ENCODE measurements around the gene MACROD2. TPM values are rescaled to one million over a fixed set of nuclear protein-coding genes. Genes with fewer than 3 reads are reported as not detected.

The MACROD2 gene
- polyA plus RNA-seq, 1 donor (not counting 4 experiments of a cell fraction or from before 2014, with no cell fraction given), result 0.71 TPM

GRCh38 chr20:16035576-16035975, 2040.3 kb downstream of the MACROD2 start:
- no peaks in the 10 kb centered on the region for H3K36me3 ChIP-seq (ENCODE audit: control insufficient read depth in 2 of 2, extremely low read depth in 1 of 2, insufficient read depth in 2 of 2, low read length in 2 of 2)
- H3K27ac ChIP-seq (ENCODE audit: control insufficient read depth, insufficient read depth, low read length), result no peak overlapping the region
- H3K27me3 ChIP-seq (ENCODE audit: control insufficient read depth, extremely low read depth, insufficient read depth, low read length), result no peaks in the 10 kb centered on the region
- no peaks in the 10 kb centered on the region for H3K9me3 ChIP-seq (ENCODE audit: control insufficient read depth, low read depth, low read length)
- DNase-seq (ENCODE audit: low read depth, low spot score) (no peak), FAIRE-seq (no peak)
- dilution Hi-C loops (cut with MboI; ENCODE audit: extremely low pct_ligation_motif_present, low sequenced_read_pairs), result no loop called here
- no peaks in the 10 kb centered on the region for H3K9me1 ChIP-seq (ENCODE audit: control insufficient read depth, extremely low read depth, insufficient read depth, low read length)
- no peak overlapping the region for H3K4me3 ChIP-seq (ENCODE audit: control insufficient read depth in 2 of 3, extremely low read depth in 1 of 3, insufficient read depth in 2 of 3, low read depth in 1 of 3, low read length in 3 of 3)
- no peak overlapping the region for H3K4me2 ChIP-seq (ENCODE audit: control insufficient read depth, extremely low read depth, insufficient read depth, low read depth, low read length)
- H2AFZ ChIP-seq (ENCODE audit: control insufficient read depth, low read length), result no peak overlapping the region
- H4K20me1 ChIP-seq (ENCODE audit: control insufficient read depth, extremely low read depth, insufficient read depth, low read length), result no peaks in the 10 kb centered on the region
- no peak overlapping the region for H3K9ac ChIP-seq (ENCODE audit: control insufficient read depth, extremely low read depth, insufficient read depth, low read length)
- TF ChIP-seq CTCF (optimal IDR thresholded peaks at IDR 0.05 in 1 of 3, IDR thresholded peaks at IDR 0.05 in 1 of 3, conservative IDR thresholded peaks at IDR 0.05 in 1 of 3; ENCODE audit: extremely low read depth in 1 of 3, insufficient read depth in 2 of 3, low read length in 3 of 3) (no peak), EZH2 (IDR thresholded peaks at IDR 0.05; ENCODE audit: low read length) (no peak)
- H3K4me1 ChIP-seq (ENCODE audit: control insufficient read depth, extremely low read depth, insufficient read depth, low read length), result no peaks in the 10 kb centered on the region
- no peaks in the 10 kb centered on the region for H3K79me2 ChIP-seq (ENCODE audit: control insufficient read depth, insufficient read depth, low read length)

DNA sequence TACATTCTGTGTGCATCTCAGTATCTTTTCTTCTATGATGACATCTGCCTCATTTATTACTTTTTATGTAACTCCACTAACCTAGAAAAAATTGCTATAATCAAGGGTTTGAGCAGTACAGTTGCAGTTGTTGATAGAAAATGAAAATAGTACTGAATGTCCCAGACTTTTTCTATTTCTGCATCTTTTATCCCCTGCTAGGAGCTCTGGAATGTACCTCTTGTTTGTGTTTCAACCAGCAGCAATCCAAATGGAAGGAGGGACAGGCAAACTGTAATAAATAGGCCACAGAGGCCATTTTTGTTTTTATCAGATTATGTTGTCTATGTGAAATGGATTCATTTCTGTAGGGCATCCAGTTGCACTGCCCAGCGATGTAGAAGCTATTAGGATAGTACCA, 2041.0 kb downstream of the MACROD2 start:
- Histone ChIP-seq H3K79me2 (ENCODE audit: control insufficient read depth, insufficient read depth, low read length) (no peaks in the 10 kb centered on the region), H3K36me3 (ENCODE audit: control insufficient read depth in 2 of 2, extremely low read depth in 1 of 2, insufficient read depth in 2 of 2, low read length in 2 of 2) (no peaks in the 10 kb centered on the region), H3K27ac (ENCODE audit: control insufficient read depth, insufficient read depth, low read length) (no peak overlapping the region), H2AFZ (ENCODE audit: control insufficient read depth, low read length) (no peak overlapping the region), H3K4me2 (ENCODE audit: control insufficient read depth, extremely low read depth, insufficient read depth, low read depth, low read length) (no peak overlapping the region), H3K9me1 (ENCODE audit: control insufficient read depth, extremely low read depth, insufficient read depth, low read length) (no peaks in the 10 kb centered on the region), H3K9me3 (ENCODE audit: control insufficient read depth, low read depth, low read length) (no peaks in the 10 kb centered on the region), H3K27me3 (ENCODE audit: control insufficient read depth, extremely low read depth, insufficient read depth, low read length) (no peaks in the 10 kb centered on the region), H3K4me3 (ENCODE audit: control insufficient read depth in 2 of 3, extremely low read depth in 1 of 3, insufficient read depth in 2 of 3, low read depth in 1 of 3, low read length in 3 of 3) (no peak overlapping the region), H3K9ac (ENCODE audit: control insufficient read depth, extremely low read depth, insufficient read depth, low read length) (no peak overlapping the region), H3K4me1 (ENCODE audit: control insufficient read depth, extremely low read depth, insufficient read depth, low read length) (no peaks in the 10 kb centered on the region), H4K20me1 (ENCODE audit: control insufficient read depth, extremely low read depth, insufficient read depth, low read length) (no peaks in the 10 kb centered on the region)
- dilution Hi-C loops (cut with MboI; ENCODE audit: extremely low pct_ligation_motif_present, low sequenced_read_pairs), result no loop called here
- no peak for FAIRE-seq
- TF ChIP-seq EZH2 (IDR thresholded peaks at IDR 0.05; ENCODE audit: low read length) (no peak), CTCF (optimal IDR thresholded peaks at IDR 0.05 in 1 of 3, IDR thresholded peaks at IDR 0.05 in 1 of 3, conservative IDR thresholded peaks at IDR 0.05 in 1 of 3; ENCODE audit: extremely low read depth in 1 of 3, insufficient read depth in 2 of 3, low read length in 3 of 3) (no peak)
- no peak for DNase-seq (ENCODE audit: low read depth, low spot score)
